IPS-11a (cell line): ENCODE measurements around the gene LDLRAP1.
"Not testable (repeated sequence)": the region's sequence is repeated elsewhere in the genome, so short reads cannot be mapped to it uniquely, and the experiment has no call there.

Source experiments
- H3K4me3 ChIP-seq: one replicate; pipeline ENCODE4 v1.5.1; 2013; ENCODE audit warnings: low read depth, low read length, control low read depth

The LDLRAP1 gene

GRCh38 chr1:25572708-25573590 is 29.5 kb downstream of the LDLRAP1 start:
- H3K4me3 ChIP-seq = no peak overlapping the region

- H3K4me3 ChIP-seq = no peak overlapping the region
Observed at GRCh38 chr1:25573591-25573930, 30.2 kb downstream of the LDLRAP1 start.

- H3K4me3 ChIP-seq = no peak overlapping the region
Observed at GRCh38 chr1:25573961-25574360, 30.6 kb downstream of the LDLRAP1 start.

- H3K4me3 ChIP-seq = no peak overlapping the region
Observed at GRCh38 chr1:25575191-25575590, 31.8 kb downstream of the LDLRAP1 start.

- no peak overlapping the region for H3K4me3 ChIP-seq
Observed at GRCh38 chr1:25576459-25577133, 33.2 kb downstream of the LDLRAP1 start.

GRCh38 chr1:25577134-25577920 is 33.9 kb downstream of the LDLRAP1 start:
- H3K4me3 ChIP-seq = no peak overlapping the region

- H3K4me3 ChIP-seq = no peak overlapping the region
Observed at GRCh38 chr1:25579292-25580252, 36.2 kb downstream of the LDLRAP1 start.

- no peak overlapping the region for H3K4me3 ChIP-seq
Observed at GRCh38 chr1:25580927-25581326, 37.5 kb downstream of the LDLRAP1 start.

GRCh38 chr1:25581764-25582163 is 38.4 kb downstream of the LDLRAP1 start:
- no peak overlapping the region for H3K4me3 ChIP-seq

GRCh38 chr1:25583519-25584370 is 40.3 kb downstream of the LDLRAP1 start:
- no peak overlapping the region for H3K4me3 ChIP-seq

GRCh38 chr1:25586181-25586588 is 42.8 kb downstream of the LDLRAP1 start:
- H3K4me3 ChIP-seq = no peak overlapping the region

- H3K4me3 ChIP-seq = no peak overlapping the region
Observed at GRCh38 chr1:25587290-25587689, 43.9 kb downstream of the LDLRAP1 start.

GRCh38 chr1:25588224-25588623 is 44.8 kb downstream of the LDLRAP1 start:
- H3K4me3 ChIP-seq = not testable (repeated sequence)

GRCh38 chr1:25588786-25589185 is 45.4 kb downstream of the LDLRAP1 start:
- H3K4me3 ChIP-seq = not testable (repeated sequence)

GRCh38 chr1:25590096-25590824 is 46.9 kb downstream of the LDLRAP1 start:
- no peak overlapping the region for H3K4me3 ChIP-seq

GRCh38 chr1:25593861-25594260 is 50.5 kb downstream of the LDLRAP1 start:
- no peak overlapping the region for H3K4me3 ChIP-seq

GRCh38 chr1:25594971-25595370 is 51.6 kb downstream of the LDLRAP1 start:
- H3K4me3 ChIP-seq = no peak overlapping the region

GRCh38 chr1:25596641-25597040 is 53.2 kb downstream of the LDLRAP1 start:
- H3K4me3 ChIP-seq = not testable (repeated sequence)

- no peak overlapping the region for H3K4me3 ChIP-seq
Observed at GRCh38 chr1:25598879-25599278, 55.5 kb downstream of the LDLRAP1 start.
